Adipocyte (in vitro differentiated cells): ENCODE data around the gene SNX32.

Source experiments
- DNase-seq: peaks from one replicate; pipeline ENCODE4 v3.0.0-alpha.2; 2015; ENCODE audit warnings: low read depth
- H3K27me3 ChIP-seq: replicated peaks from 2 replicates; pipeline ENCODE4 v1.7.0; 2013; ENCODE audit warnings: mild to moderate bottlenecking, low read length, moderate library complexity; ENCODE audit not compliant: control insufficient read depth, insufficient read depth
- H3K36me3 ChIP-seq: 2 replicates; pipeline ENCODE4 v1.7.0; 2013; ENCODE audit warnings: low read length, mild to moderate bottlenecking, moderate library complexity; ENCODE audit not compliant: control insufficient read depth, insufficient read depth, severe bottlenecking
- H3K4me1 ChIP-seq: 2 replicates; pipeline ENCODE4 v1.7.0; 2013; ENCODE audit warnings: mild to moderate bottlenecking, low read length, moderate library complexity; ENCODE audit not compliant: control insufficient read depth, insufficient read depth
- H3K4me3 ChIP-seq: 2 replicates; pipeline ENCODE4 v1.7.0; 2013; ENCODE audit warnings: mild to moderate bottlenecking, low read length, moderate library complexity
- H3K9ac ChIP-seq: 2 replicates; pipeline ENCODE4 v1.7.0; 2013; ENCODE audit warnings: mild to moderate bottlenecking, low read length, moderate library complexity
- H3K9me3 ChIP-seq: 2 replicates; pipeline ENCODE4 v1.7.0; 2013; ENCODE audit warnings: mild to moderate bottlenecking, low read length, moderate library complexity; ENCODE audit not compliant: control insufficient read depth

SNX32 gene

GRCh38 chr11:65872586-65873317, 39.0 kb downstream of the SNX32 start, which contains the start of gene EFEMP2:
EFEMP2 (minus strand) TSS chr11:65872800; CDS start chr11:65872354, 446 bp downstream.
- peak within 1 kb of the TSS; percentile 89 for H3K4me3 ChIP-seq
- no peaks in the 10 kb centered on the region for H3K9me3 ChIP-seq
- peak within 1 kb of the TSS; percentile 95 for H3K9ac ChIP-seq
- H3K36me3 ChIP-seq, result peaks cover 24% of the 10 kb centered on the region
- no peaks in the 10 kb centered on the region for H3K27me3 ChIP-seq
- peaks cover 21% of the 10 kb centered on the region for H3K4me1 ChIP-seq
- DNase-seq, result peak; percentile 78

GRCh38 chr11:65873318-65874156, 39.8 kb downstream of the SNX32 start:
- Histone ChIP-seq H3K4me3 (peak overlapping the region; percentile 89), H3K36me3 (peaks cover 16% of the 10 kb centered on the region), H3K4me1 (peaks cover 21% of the 10 kb centered on the region), H3K27me3 (no peaks in the 10 kb centered on the region), H3K9me3 (no peaks in the 10 kb centered on the region), H3K9ac (peak overlapping the region; percentile 95)
- DNase-seq, result peak; percentile 99

GRCh38 chr11:65879617-65880016, 45.9 kb downstream of the SNX32 start, which contains the start of gene CTSW:
CTSW (plus strand) TSS chr11:65879837; CDS start chr11:65879855, 18 bp downstream.
- H3K36me3 ChIP-seq, result peaks cover 22% of the 10 kb centered on the region
- H3K4me1 ChIP-seq, result no peaks in the 10 kb centered on the region
- no peak for DNase-seq
- H3K4me3 ChIP-seq, result no peak within 1 kb of the TSS
- H3K27me3 ChIP-seq, result no peaks in the 10 kb centered on the region
- H3K9ac ChIP-seq, result no peak within 1 kb of the TSS
- H3K9me3 ChIP-seq, result no peaks in the 10 kb centered on the region

DNA sequence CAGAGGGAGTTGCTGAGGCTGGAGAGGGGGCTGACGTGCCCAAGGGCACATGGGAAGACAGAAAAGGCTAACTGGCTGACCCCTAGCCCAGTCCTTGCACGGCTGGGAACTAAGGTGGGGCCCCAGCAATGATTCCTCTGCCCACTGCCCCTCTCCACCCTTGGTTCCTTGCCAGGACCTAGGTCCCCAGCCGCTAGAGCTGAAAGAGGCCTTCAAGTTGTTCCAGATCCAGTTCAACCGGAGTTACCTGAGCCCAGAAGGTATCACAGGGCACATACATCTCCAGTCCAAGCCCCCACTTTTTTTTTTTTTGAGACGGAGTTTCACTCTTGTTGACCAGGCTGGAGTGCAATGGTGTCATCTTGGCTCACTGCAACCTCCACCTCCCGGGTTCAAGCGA, 46.3 kb downstream of the SNX32 start:
- H3K36me3 ChIP-seq, result peaks cover 26% of the 10 kb centered on the region
- no peak overlapping the region for H3K4me3 ChIP-seq
- no peaks in the 10 kb centered on the region for H3K27me3 ChIP-seq
- H3K9ac ChIP-seq, result no peak overlapping the region
- DNase-seq, result no peak
- H3K4me1 ChIP-seq, result no peaks in the 10 kb centered on the region
- H3K9me3 ChIP-seq, result no peaks in the 10 kb centered on the region

DNA sequence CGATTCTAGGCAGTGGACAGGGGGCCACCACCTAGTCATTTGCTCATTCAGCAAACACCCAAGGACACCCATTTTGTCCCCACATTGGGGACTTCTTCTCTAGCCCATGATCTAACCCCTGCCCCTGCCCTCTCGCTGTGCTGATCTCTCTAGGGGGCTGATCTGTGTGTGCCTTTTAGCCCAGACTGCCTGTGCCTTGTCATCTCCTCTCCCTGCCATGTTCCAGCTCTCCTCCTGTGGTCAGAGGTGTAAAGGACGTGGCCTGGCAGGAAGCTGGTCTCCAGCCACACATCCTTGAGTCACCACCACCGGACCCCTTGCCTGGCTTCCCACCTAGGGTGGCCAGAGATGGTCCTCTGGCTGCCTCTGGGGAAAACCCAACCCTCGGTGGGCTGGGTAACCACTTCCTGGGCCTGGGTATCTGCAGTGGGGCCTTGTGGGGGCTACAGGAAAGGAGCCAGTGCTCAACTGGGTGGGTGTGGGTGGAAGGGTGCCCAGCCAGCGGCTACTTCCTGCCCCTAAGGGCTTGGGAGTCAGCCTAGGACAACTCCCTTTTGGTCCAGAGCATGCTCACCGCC, 47.2 kb downstream of the SNX32 start:
- H3K9me3 ChIP-seq, result no peaks in the 10 kb centered on the region
- no peaks in the 10 kb centered on the region for H3K27me3 ChIP-seq
- H3K4me3 ChIP-seq, result no peak overlapping the region
- no peak for DNase-seq
- no peak overlapping the region for H3K9ac ChIP-seq
- H3K4me1 ChIP-seq, result no peaks in the 10 kb centered on the region
- peaks cover 34% of the 10 kb centered on the region for H3K36me3 ChIP-seq

- no peak for DNase-seq
- no peak overlapping the region for H3K4me3 ChIP-seq
- H3K36me3 ChIP-seq, result peaks cover 45% of the 10 kb centered on the region
Observed at GRCh38 chr11:65882120-65883057, 48.6 kb downstream of the SNX32 start.

GRCh38 chr11:65883058-65883761, 49.4 kb downstream of the SNX32 start:
- no peak for DNase-seq
- no peak overlapping the region for H3K9ac ChIP-seq
- no peaks in the 10 kb centered on the region for H3K27me3 ChIP-seq
- H3K36me3 ChIP-seq, result peaks cover 45% of the 10 kb centered on the region
- no peak overlapping the region for H3K4me3 ChIP-seq
- H3K9me3 ChIP-seq, result no peaks in the 10 kb centered on the region
- peaks cover 16% of the 10 kb centered on the region for H3K4me1 ChIP-seq

More at GRCh38 chr11:65882120-65883057, 48.6 kb downstream of the SNX32 start:
- no peaks in the 10 kb centered on the region for H3K27me3 ChIP-seq
- no peaks in the 10 kb centered on the region for H3K9me3 ChIP-seq
- H3K9ac ChIP-seq, result no peak overlapping the region
- peaks cover 11% of the 10 kb centered on the region for H3K4me1 ChIP-seq

GRCh38 chr11:65883786-65884715, 50.3 kb downstream of the SNX32 start:
- Histone ChIP-seq H3K4me1 (peaks cover 22% of the 10 kb centered on the region), H3K9me3 (no peaks in the 10 kb centered on the region), H3K9ac (no peak overlapping the region), H3K27me3 (no peaks in the 10 kb centered on the region), H3K4me3 (no peak overlapping the region), H3K36me3 (peaks cover 45% of the 10 kb centered on the region)
- no peak for DNase-seq

DNA sequence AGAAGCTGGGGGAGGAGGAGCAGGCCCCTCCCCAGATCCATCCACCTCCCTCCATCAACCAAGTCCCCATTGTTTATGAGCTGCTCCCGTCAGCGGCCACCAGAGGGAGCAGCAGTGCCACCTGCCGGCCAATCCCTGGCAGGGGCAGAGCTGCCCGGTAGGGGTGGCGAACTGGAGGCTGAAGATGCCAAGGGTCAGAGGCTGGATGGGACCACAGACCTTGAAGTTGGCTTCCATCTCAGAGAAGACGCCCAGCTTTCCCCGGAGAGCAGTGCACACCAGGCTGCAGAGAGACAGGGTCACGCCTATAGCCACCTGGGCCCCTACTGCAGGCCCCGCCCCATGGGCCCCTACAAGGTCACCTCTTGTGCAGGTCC, 50.9 kb downstream of the SNX32 start:
- Histone ChIP-seq H3K4me3 (no peak overlapping the region), H3K27me3 (no peaks in the 10 kb centered on the region), H3K9me3 (no peaks in the 10 kb centered on the region), H3K4me1 (peaks cover 25% of the 10 kb centered on the region), H3K9ac (no peak overlapping the region), H3K36me3 (peaks cover 45% of the 10 kb centered on the region)
- DNase-seq, result peak; percentile 88
